Progenitor cell of endocrine pancreas (in vitro differentiated cells): ENCODE measurements around the gene MOB3C. TPM values are rescaled to one million over a fixed set of nuclear protein-coding genes. Genes with fewer than 3 reads are reported as not detected.

Experiments
- DNase-seq: peaks from one replicate; pipeline ENCODE4 v3.0.0; 2021; ENCODE audit warnings: low spot score; ENCODE audit not compliant: unreplicated experiment
- H3K27ac Mint-ChIP-seq: 2 replicates; pipeline ENCODE4 v1.8.0; 2021; ENCODE audit warnings: mild to moderate bottlenecking, moderate library complexity, mixed read lengths
- H3K27me3 Mint-ChIP-seq: 2 replicates; pipeline ENCODE4 v1.8.0; 2021; ENCODE audit warnings: mixed read lengths
- H3K36me3 Mint-ChIP-seq: 2 replicates; pipeline ENCODE4 v1.8.0; 2022; ENCODE audit warnings: mixed read lengths; ENCODE audit not compliant: insufficient read depth
- H3K4me1 Mint-ChIP-seq: 2 replicates; pipeline ENCODE4 v1.8.0; 2021; ENCODE audit warnings: low read depth, mixed read lengths
- H3K4me3 Mint-ChIP-seq: 2 replicates; pipeline ENCODE4 v1.8.0; 2021; ENCODE audit warnings: low read depth, mild to moderate bottlenecking, moderate library complexity, mixed read lengths
- H3K9me3 Mint-ChIP-seq: 2 replicates; pipeline ENCODE4 v1.8.0; 2021; ENCODE audit warnings: low read depth, mixed read lengths
- CTCF ChIP-seq: fragments of 200-600 bp; sonication (generic); IDR thresholded peaks from one replicate; pipeline ENCODE4 v1.5.0; 2021; ENCODE audit warnings: antibody characterized with exemption, mild to moderate bottlenecking; ENCODE audit not compliant: unreplicated experiment
- total RNA-seq: library from RNA; stranded (reverse); gene quantifications from 2 replicates; pipeline ENCODE4 v1.2.1, GENCODE V29; 2021

The MOB3C gene
- total RNA-seq, 1 donor from 2014 or later: 5.5 TPM

- peaks cover 24% of the 10 kb centered on the region for H3K36me3 Mint-ChIP-seq
- no peak for DNase-seq
- H3K27ac Mint-ChIP-seq: no peak overlapping the region
- H3K9me3 Mint-ChIP-seq: no peaks in the 10 kb centered on the region
- no peaks in the 10 kb centered on the region for H3K27me3 Mint-ChIP-seq
- no peak overlapping the region for H3K4me3 Mint-ChIP-seq
- no peak for TF ChIP-seq CTCF
- H3K4me1 Mint-ChIP-seq: peaks cover 14% of the 10 kb centered on the region
Observed at GRCh38 chr1:46637444-46638083, 21.0 kb upstream of the MOB3C start.

GRCh38 chr1:46635205-46635604 is 18.6 kb upstream of the MOB3C start:
- DNase-seq: no peak
- TF ChIP-seq CTCF: no peak
- H3K4me3 Mint-ChIP-seq: no peak overlapping the region
- H3K36me3 Mint-ChIP-seq: peaks cover 18% of the 10 kb centered on the region
- peaks cover 14% of the 10 kb centered on the region for H3K4me1 Mint-ChIP-seq
- no peak overlapping the region for H3K27ac Mint-ChIP-seq
- no peaks in the 10 kb centered on the region for H3K27me3 Mint-ChIP-seq
- no peaks in the 10 kb centered on the region for H3K9me3 Mint-ChIP-seq

DNA sequence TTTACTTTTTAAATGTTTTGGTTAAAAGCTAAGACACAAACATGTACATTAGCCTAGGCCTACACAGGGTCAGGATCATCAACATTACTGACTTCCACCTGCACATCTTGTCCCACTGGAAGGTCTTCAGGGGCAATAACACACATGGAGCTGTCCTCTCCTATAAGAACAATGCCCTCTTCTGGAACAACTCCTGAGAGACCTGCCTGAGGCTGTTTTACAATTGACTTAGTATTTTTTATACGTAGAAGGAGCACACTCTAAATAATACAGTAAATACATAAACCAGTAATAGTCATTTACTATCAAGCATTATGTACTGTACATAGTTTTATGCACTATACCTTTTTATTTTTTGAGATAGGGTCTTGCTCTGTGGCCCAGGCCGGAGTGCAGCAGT is 14.1 kb upstream of the MOB3C start:
- H3K27me3 Mint-ChIP-seq: no peaks in the 10 kb centered on the region
- TF ChIP-seq CTCF: no peak
- no peak for DNase-seq
- no peaks in the 10 kb centered on the region for H3K4me1 Mint-ChIP-seq
- no peak overlapping the region for H3K27ac Mint-ChIP-seq
- peaks cover 12% of the 10 kb centered on the region for H3K36me3 Mint-ChIP-seq
- no peaks in the 10 kb centered on the region for H3K9me3 Mint-ChIP-seq
- no peak overlapping the region for H3K4me3 Mint-ChIP-seq

DNA sequence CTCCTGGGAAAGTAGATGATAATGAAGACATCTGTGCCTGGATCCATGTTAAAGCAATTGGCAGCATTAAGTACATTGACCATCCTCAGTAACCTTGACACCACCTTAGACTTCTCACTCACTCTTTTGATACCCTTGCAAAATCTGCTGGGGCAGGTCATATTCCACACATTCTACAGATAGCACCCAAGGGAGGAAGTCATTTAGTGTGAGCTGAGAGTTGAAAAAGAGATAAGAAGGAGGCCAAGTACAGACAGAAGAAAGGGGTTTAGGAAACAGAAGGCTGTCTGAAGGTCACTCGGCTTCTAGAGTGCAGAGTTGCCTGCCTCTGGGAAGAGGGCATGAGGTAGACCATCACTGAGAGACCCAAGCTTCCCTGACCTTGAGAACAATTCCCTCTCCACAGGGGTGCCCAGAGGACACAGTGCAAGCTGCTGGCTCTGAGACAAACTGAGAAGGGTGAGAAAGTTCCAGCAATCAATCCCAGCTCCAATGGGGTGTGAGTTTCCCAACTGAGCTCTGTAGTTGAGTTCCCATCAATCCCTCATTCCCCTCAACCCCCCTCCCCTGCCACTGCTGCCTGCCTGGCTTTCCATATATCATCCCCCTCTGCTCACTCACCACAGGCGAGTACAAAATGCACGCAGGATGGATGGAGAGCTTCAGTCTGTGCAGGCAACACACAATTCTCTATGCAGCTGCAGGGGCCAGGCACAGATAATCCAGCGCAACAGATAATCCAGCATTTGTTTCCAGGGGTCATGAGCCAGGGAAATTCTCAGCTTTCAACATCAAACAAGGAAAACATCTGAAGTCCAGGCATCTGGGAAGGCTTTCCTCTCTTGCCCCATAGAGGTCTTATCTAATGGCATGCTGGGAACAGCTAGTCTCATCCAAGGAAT is 7.4 kb upstream of the MOB3C start:
- no peak for TF ChIP-seq CTCF
- DNase-seq: no peak
- Mint-ChIP-seq H3K4me3 (no peak overlapping the region), H3K27me3 (peaks cover 2% of the 10 kb centered on the region), H3K9me3 (no peaks in the 10 kb centered on the region), H3K4me1 (peaks cover 1% of the 10 kb centered on the region), H3K36me3 (peaks cover 2% of the 10 kb centered on the region), H3K27ac (no peak overlapping the region)

DNA sequence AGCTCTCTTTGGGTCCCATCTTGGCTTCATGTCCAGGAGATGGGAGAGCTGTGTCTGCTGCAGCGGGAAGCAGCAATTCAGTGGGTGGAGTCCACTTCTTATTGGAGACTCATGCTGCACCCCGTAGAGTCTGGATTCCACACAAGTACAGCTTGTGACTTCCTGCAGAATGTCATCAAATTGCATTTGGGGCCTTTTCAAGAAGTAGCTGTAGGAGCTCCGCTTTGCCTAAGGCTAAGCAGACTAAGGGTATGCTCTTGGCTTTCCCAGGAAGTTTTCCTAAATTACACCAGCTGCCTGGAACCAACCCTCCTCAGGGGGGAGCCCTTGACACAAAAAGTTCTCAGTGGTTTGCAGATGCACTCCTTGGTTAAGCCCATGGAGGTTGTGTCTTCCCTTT is 5.7 kb upstream of the MOB3C start:
- H3K4me3 Mint-ChIP-seq: no peak overlapping the region
- no peak for TF ChIP-seq CTCF
- DNase-seq: no peak

More for the DNA sequence above, 5.7 kb upstream of the MOB3C start:
- Mint-ChIP-seq H3K36me3 (no peaks in the 10 kb centered on the region), H3K27ac (no peak overlapping the region), H3K4me1 (peaks cover 11% of the 10 kb centered on the region), H3K9me3 (no peaks in the 10 kb centered on the region), H3K27me3 (peaks cover 15% of the 10 kb centered on the region)
